ENCODE measurements around the gene IGF2. TPM values are rescaled to one million over a fixed set of nuclear protein-coding genes. Genes with fewer than 3 reads are reported as not detected.

The IGF2 gene
- total RNA-seq, result 0.40 and 1.1 TPM in 2 replicates

GRCh38 chr11:2139123-2139521 lies at the start of gene IGF2:
TSS of gene IGF2 (minus strand) at chr11:2139389. CDS start at chr11:2135523, 3,866 bp downstream.

DNA sequence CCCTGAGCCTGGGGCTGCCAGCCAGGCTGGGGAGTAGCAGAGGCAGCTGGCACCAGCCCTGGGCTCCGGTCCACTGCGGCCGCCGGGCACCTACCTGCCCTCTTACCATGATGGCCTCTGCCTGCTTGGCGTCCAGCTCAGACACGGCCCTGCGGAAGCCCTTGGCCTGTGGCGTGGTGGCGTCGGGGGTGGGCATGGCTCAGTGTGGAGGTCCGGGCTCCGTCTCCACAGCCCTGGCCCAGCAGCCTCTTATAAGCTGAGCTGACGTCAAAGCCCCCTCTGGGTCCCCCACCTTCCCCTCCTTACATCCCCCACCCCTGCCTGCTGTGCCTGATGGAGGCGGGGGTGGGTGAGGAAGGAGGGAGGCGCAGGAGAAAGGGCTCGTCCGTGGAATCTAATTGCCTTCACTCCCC lies 32.4 kb upstream of the IGF2 start, which contains the start of gene TH:
TH (minus strand) TSS at position 225 of the 413 bp plus-strand sequence; CDS start at position 196, 29 bp downstream.

GRCh38 chr11:2160736-2161259 lies 21.6 kb upstream of the IGF2 start, which contains the start of gene INS:
TSS of gene INS (minus strand) at chr11:2161209. CDS start at chr11:2160971, 238 bp downstream.

Other genes with a start within 250 kb of the IGF2 start
- gene PRR33, start 247.5 kb downstream of the IGF2 start, total RNA-seq, result not detected in 2 replicates
- gene TNNT3, start 219.7 kb downstream of the IGF2 start, total RNA-seq, result not detected in 2 replicates
- 95.2 and 101 TPM in 2 replicates for gene MRPL23, start 192.1 kb downstream of the IGF2 start, total RNA-seq
- gene H19, start 141.5 kb downstream of the IGF2 start, total RNA-seq, result 6.5 and 9.7 TPM in 2 replicates
- gene INS, start 21.8 kb upstream of the IGF2 start, total RNA-seq, result not detected in 2 replicates
- gene TH, start 32.4 kb upstream of the IGF2 start, total RNA-seq, result 0.20 TPM in 1 of 2 replicates, not detected in the other
- not detected in 2 replicates for gene ASCL2, start 131.2 kb upstream of the IGF2 start, total RNA-seq
- gene C11orf21, start 162.5 kb upstream of the IGF2 start, total RNA-seq, result not detected in 2 replicates
- gene TSPAN32, start 162.6 kb upstream of the IGF2 start, total RNA-seq, result not detected in 2 replicates
- gene CD81, start 237.9 kb upstream of the IGF2 start, total RNA-seq, result 259 and 308 TPM in 2 replicates

All from mammary microvascular endothelial cell (primary cell).